ENCODE results near the gene OR1F1. TPM values are rescaled to one million over a fixed set of nuclear protein-coding genes. Genes with fewer than 3 reads are reported as not detected.

The OR1F1 gene
- total RNA-seq, 1 donor from 2014 or later: not detected

GRCh38 chr16:3212567-3212966 lies 24.6 kb downstream of the OR1F1 start:
- TF ChIP-seq CTCF (IDR thresholded peaks at IDR 0.05) (no peak), POLR2A (IDR thresholded peaks at IDR 0.05) (no peak), POLR2AphosphoS5 (IDR thresholded peaks at IDR 0.05; ENCODE audit: insufficient read depth in 1 of 2, low read depth in 1 of 2) (no peak)
- H3K4me1 ChIP-seq: no peaks in the 10 kb centered on the region
- no peaks in the 10 kb centered on the region for H3K9me3 ChIP-seq
- no peak for DNase-seq (ENCODE audit: extremely low spot score in 2 of 2)
- H3K27me3 ChIP-seq: no peaks in the 10 kb centered on the region
- no peaks in the 10 kb centered on the region for H3K36me3 ChIP-seq
- intact Hi-C loops (cut with DNase I): no loop called here
- H3K4me3 ChIP-seq: no peak overlapping the region
- no peak overlapping the region for H3K27ac ChIP-seq

- no peaks in the 10 kb centered on the region for H3K9me3 ChIP-seq
- H3K27me3 ChIP-seq: no peaks in the 10 kb centered on the region
- H3K27ac ChIP-seq: no peak overlapping the region
- no peak for TF ChIP-seq CTCF (IDR thresholded peaks at IDR 0.05)
- no peak for TF ChIP-seq POLR2A (IDR thresholded peaks at IDR 0.05)
- TF ChIP-seq POLR2AphosphoS5 (IDR thresholded peaks at IDR 0.05; ENCODE audit: insufficient read depth in 1 of 2, low read depth in 1 of 2): no peak
- no peak overlapping the region for H3K4me3 ChIP-seq
- no peaks in the 10 kb centered on the region for H3K4me1 ChIP-seq
- no peaks in the 10 kb centered on the region for H3K36me3 ChIP-seq
- intact Hi-C loops (cut with DNase I): no loop called here
- no peak for DNase-seq (ENCODE audit: extremely low spot score in 2 of 2)
Observed at GRCh38 chr16:3214904-3215600, 27.0 kb downstream of the OR1F1 start.

- no peak for DNase-seq (ENCODE audit: extremely low spot score in 2 of 2)
- Histone ChIP-seq H3K27me3 (no peaks in the 10 kb centered on the region), H3K4me3 (no peak overlapping the region), H3K4me1 (no peaks in the 10 kb centered on the region), H3K9me3 (no peaks in the 10 kb centered on the region), H3K36me3 (no peaks in the 10 kb centered on the region), H3K27ac (no peak overlapping the region)
- no peak for TF ChIP-seq CTCF (IDR thresholded peaks at IDR 0.05)
- TF ChIP-seq POLR2AphosphoS5 (IDR thresholded peaks at IDR 0.05; ENCODE audit: insufficient read depth in 1 of 2, low read depth in 1 of 2): no peak
- TF ChIP-seq POLR2A (IDR thresholded peaks at IDR 0.05): no peak
- intact Hi-C loops (cut with DNase I): no loop called here
Observed at GRCh38 chr16:3215601-3216262, 27.7 kb downstream of the OR1F1 start.

- Histone ChIP-seq H3K9me3 (peaks cover 2% of the 10 kb centered on the region), H3K27me3 (no peaks in the 10 kb centered on the region), H3K4me3 (no peak overlapping the region), H3K4me1 (no peaks in the 10 kb centered on the region), H3K27ac (no peak overlapping the region), H3K36me3 (no peaks in the 10 kb centered on the region)
- no peak for TF ChIP-seq POLR2AphosphoS5 (IDR thresholded peaks at IDR 0.05; ENCODE audit: insufficient read depth in 1 of 2, low read depth in 1 of 2)
- TF ChIP-seq POLR2A (IDR thresholded peaks at IDR 0.05): no peak
- no peak for TF ChIP-seq CTCF (IDR thresholded peaks at IDR 0.05)
- intact Hi-C loops (cut with DNase I): no loop called here
- no peak for DNase-seq (ENCODE audit: extremely low spot score in 2 of 2)
Observed at GRCh38 chr16:3216263-3216640, 28.2 kb downstream of the OR1F1 start.

GRCh38 chr16:3220839-3221238 lies 32.8 kb downstream of the OR1F1 start:
- TF ChIP-seq POLR2AphosphoS5 (IDR thresholded peaks at IDR 0.05; ENCODE audit: insufficient read depth in 1 of 2, low read depth in 1 of 2) (no peak), POLR2A (IDR thresholded peaks at IDR 0.05) (no peak), CTCF (IDR thresholded peaks at IDR 0.05) (no peak)
- Histone ChIP-seq H3K4me1 (no peaks in the 10 kb centered on the region), H3K4me3 (no peak overlapping the region), H3K27ac (no peak overlapping the region), H3K36me3 (peaks cover 6 to 31% of the 10 kb centered on the region in 2 donors), H3K27me3 (no peaks in the 10 kb centered on the region), H3K9me3 (peaks cover 42% of the 10 kb centered on the region)
- intact Hi-C loops (cut with DNase I): no loop called here
- DNase-seq (ENCODE audit: extremely low spot score in 2 of 2): no peak
